ENCODE data around the gene CDH11. TPM values are rescaled to one million over a fixed set of nuclear protein-coding genes. Genes with fewer than 3 reads are reported as not detected.

Gene CDH11
- total RNA-seq, 1 experiment from 2014 or later: 5.4 TPM

DNA sequence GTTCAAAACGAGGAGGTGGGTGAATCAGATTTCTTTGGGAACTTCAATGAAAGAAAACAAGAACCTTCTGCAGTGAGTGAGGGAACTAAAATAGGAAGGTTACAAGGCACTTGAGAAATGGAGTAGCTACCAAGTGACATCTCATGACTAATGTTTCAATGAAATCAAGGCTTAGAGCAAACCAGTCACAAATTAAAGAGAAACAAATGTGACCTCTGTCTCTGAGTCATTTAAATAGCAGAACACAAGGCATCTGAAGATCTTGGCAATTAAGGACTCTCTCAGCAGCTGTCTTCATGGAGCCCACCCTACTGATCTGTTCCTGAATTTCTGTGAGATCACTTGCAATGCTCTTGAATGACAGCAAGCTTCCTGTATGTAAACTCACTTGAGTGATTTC lies 109.5 kb downstream of the CDH11 start:
- no peaks in the 10 kb centered on the region for H3K23me2 ChIP-seq (ENCODE audit: insufficient read length, low read depth, low read length, poor library complexity, severe bottlenecking)
- H2BK12ac ChIP-seq (ENCODE audit: insufficient read length, low read depth, low read length): no peak overlapping the region
- no peak overlapping the region for H2AK5ac ChIP-seq (ENCODE audit: insufficient read length, low read length)
- no peak overlapping the region for H3T11ph ChIP-seq (ENCODE audit: low read length)
- H4K91ac ChIP-seq (ENCODE audit: insufficient read length, low read depth, low read length): no peak overlapping the region
- Mint-ChIP-seq H3K4me3 (no peak overlapping the region), H3K4me1 (peaks cover 12 to 13% of the 10 kb centered on the region in 2 experiments), H3K36me3 (ENCODE audit: insufficient read depth in 1 of 3, low read depth in 3 of 3) (peaks cover 0 to 4% (median 3%) of the 10 kb centered on the region in 3 experiments; a peak in 4 of 7 replicates), H3K27me3 (ENCODE audit: low read depth) (no peaks in the 10 kb centered on the region), H3K9me3 (peaks cover 0 to 4% of the 10 kb centered on the region in 2 experiments; a peak in 3 of 5 replicates), H3K27ac (no peak overlapping the region)
- H3K4ac ChIP-seq (ENCODE audit: low read depth, low read length): no peak overlapping the region
- no peaks in the 10 kb centered on the region for H3K27me3 ChIP-seq (ENCODE audit: insufficient read depth, low read length)
- no peaks in the 10 kb centered on the region for H3K4me1 ChIP-seq (ENCODE audit: insufficient read depth, low read length)
- no peak overlapping the region for H3K4me2 ChIP-seq (ENCODE audit: insufficient read depth, insufficient read length, low read length)
- H4K5ac ChIP-seq (ENCODE audit: insufficient read length, low read depth, low read length): no peak overlapping the region
- no peak overlapping the region for H2BK15ac ChIP-seq (ENCODE audit: low read depth, low read length)
- H3K9ac ChIP-seq (ENCODE audit: extremely low read depth, insufficient read length, low read length): no peak overlapping the region
- no peak overlapping the region for H2AFZ ChIP-seq (ENCODE audit: low read length)
- H2BK5ac ChIP-seq (ENCODE audit: insufficient read length, low read length): no peak overlapping the region
- no peak for TF ChIP-seq CTCF (conservative IDR thresholded peaks at IDR 0.05)
- H2BK20ac ChIP-seq (ENCODE audit: low read depth, low read length, poor library complexity, severe bottlenecking): no peak overlapping the region
- no peaks in the 10 kb centered on the region for H3K79me2 ChIP-seq (ENCODE audit: insufficient read depth, low read length)
- H3K9me3 ChIP-seq (ENCODE audit: control insufficient read depth, low read depth, low read length): no peaks in the 10 kb centered on the region
- H3K23ac ChIP-seq (ENCODE audit: insufficient read length, low read depth, low read length): no peak overlapping the region
- H3K18ac ChIP-seq (ENCODE audit: insufficient read length, low read depth, low read length): no peak overlapping the region
- H3K14ac ChIP-seq (ENCODE audit: insufficient read depth, low read length): no peak overlapping the region
- no peak overlapping the region for H2BK120ac ChIP-seq (ENCODE audit: low read depth, low read length, poor library complexity, severe bottlenecking)
- DNase-seq: no peak
- no peak overlapping the region for H3K27ac ChIP-seq (ENCODE audit: insufficient read length, low read depth, low read length)
- no peak overlapping the region for H4K8ac ChIP-seq (replicated peaks; ENCODE audit: insufficient read length, low read depth, low read length)
- no peak overlapping the region for H3K56ac ChIP-seq (ENCODE audit: insufficient read length, low read depth, low read length)
- no peaks in the 10 kb centered on the region for H3K79me1 ChIP-seq (ENCODE audit: insufficient read depth, low read depth, low read length, poor library complexity, severe bottlenecking)
- H4K20me1 ChIP-seq (ENCODE audit: control insufficient read depth, insufficient read depth, insufficient read length): no peaks in the 10 kb centered on the region
- no CpG with 5 or more reads among the region's 1 CpG for WGBS (ENCODE audit: extremely low coverage, insufficient read length, low lambda C conversion rate)
